Measurements from ENCODE around the gene ZGPAT.

DNA sequence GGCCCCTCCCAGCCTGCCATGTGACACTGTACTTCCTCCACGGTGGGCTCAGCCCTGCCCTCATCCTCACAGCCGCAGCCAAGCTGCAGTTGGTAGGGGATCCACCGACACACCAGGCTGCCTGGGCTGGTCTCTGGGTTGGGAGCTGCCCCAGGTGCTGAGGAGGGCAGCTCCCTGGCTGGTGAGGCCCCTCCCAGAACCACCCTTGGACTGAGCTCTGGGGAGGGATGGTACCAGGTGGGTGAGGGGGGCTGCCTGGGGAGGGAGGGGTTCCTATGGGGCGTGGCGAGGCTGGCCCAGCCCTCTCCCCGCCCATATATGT lies 11.6 kb upstream of the ZGPAT start:
- TF ChIP-seq CTCF (IDR thresholded peaks at IDR 0.05) (no peak), ZFX (IDR thresholded peaks at IDR 0.05; ENCODE audit: borderline replicate concordance) (no peak)
